GM12891 (cell line): Measurements from ENCODE around the gene CEP126.

ENCODE experiments used
- POLR2A ChIP-seq: IDR thresholded peaks from 2 replicates; pipeline ENCODE4 v1.6.1; 2011; ENCODE audit warnings: low read depth, low read length, control low read depth
- POLR2AphosphoS5 ChIP-seq: IDR thresholded peaks from 2 replicates; pipeline ENCODE4 v1.6.1; 2011; ENCODE audit warnings: low read depth, low read length, control low read depth

- TF ChIP-seq POLR2A = no peak
- TF ChIP-seq POLR2AphosphoS5 = no peak
These were observed 102.2 kb downstream of the CEP126 start for GRCh38 chr11:102017026-102017425.
